ENCODE data around the gene FRMD4A.

Gene FRMD4A

DNA sequence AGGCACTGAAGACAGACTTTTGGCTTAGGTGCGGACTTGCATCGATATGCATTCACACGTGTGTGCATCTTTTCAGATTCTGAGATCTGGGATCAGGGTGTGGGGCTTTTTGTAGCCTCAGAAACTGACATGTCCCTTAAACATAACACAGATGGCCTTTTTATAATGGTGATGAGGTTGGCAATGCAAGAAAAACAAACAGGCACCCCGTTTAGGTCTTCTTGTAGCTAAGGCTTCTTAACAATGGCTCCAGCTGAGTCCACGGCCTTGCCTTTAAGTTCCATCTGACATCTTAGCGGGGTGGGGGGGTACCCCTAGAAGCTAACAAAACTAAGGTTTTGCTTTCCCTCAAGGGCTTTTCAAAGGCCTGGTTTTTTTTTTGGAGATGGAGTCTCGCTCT lies 597.7 kb downstream of the FRMD4A start:
- POLR2A ChIA-PET, result no interaction called here

DNA sequence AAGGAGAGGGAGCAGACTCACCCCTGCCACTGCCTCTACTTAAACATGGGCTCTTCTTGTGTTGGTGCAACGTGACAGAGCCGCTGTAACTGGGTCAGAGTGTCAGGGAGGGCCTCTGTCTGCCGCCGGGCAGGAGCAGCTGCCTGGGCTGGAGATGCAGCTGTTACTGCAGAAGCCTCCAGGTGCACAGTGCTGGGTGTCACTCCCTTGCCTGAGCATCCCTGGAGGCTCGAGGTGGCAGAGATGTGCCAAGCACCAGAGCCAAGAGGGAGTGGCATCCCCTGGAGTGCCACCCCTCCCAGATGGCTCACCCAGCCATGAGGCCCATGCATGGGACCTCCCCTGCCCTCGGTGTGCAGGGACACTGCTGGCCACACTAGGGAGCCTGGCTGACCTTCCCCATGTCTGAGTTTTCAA lies 598.3 kb downstream of the FRMD4A start:
- POLR2A ChIA-PET, result no interaction called here
- TF ChIP-seq L3MBTL2 (conservative IDR thresholded peaks at IDR 0.05) (no peak), ELF4 (IDR thresholded peaks at IDR 0.05) (no peak), SP1 (IDR thresholded peaks at IDR 0.05) (no peak), NFRKB (IDR thresholded peaks at IDR 0.05) (no peak), PKNOX1 (IDR thresholded peaks at IDR 0.05) (no peak), FOXA1 (IDR thresholded peaks at IDR 0.05) (no peak), CTBP1 (IDR thresholded peaks at IDR 0.05; ENCODE audit: borderline replicate concordance) (no peak), HDGF (IDR thresholded peaks at IDR 0.05; ENCODE audit: borderline replicate concordance) (no peak), FOXK2 (IDR thresholded peaks at IDR 0.05) (no peak), ARNT (IDR thresholded peaks at IDR 0.05) (no peak)
- CTCF ChIA-PET, result no interaction called here
- no peak for DNase-seq (ENCODE audit: extremely low spot score)

More for the DNA sequence above, 597.7 kb downstream of the FRMD4A start:
- no peak for TF ChIP-seq BHLHE40 (IDR thresholded peaks at IDR 0.05; ENCODE audit: borderline replicate concordance)
- no peak for TF ChIP-seq SUZ12 (IDR thresholded peaks at IDR 0.05)
- no peak for TF ChIP-seq ZNF384 (IDR thresholded peaks at IDR 0.05)
- no peak for DNase-seq (ENCODE audit: extremely low spot score)
- CTCF ChIA-PET, result no interaction called here

GRCh38 chr10:13731799-13732198 lies 598.9 kb downstream of the FRMD4A start:
- no peak for DNase-seq (ENCODE audit: extremely low spot score)
- TF ChIP-seq HDGF (IDR thresholded peaks at IDR 0.05; ENCODE audit: borderline replicate concordance), result no peak
- no peak for TF ChIP-seq LEF1 (IDR thresholded peaks at IDR 0.05; ENCODE audit: borderline replicate concordance)
- no peak for TF ChIP-seq TARDBP (IDR thresholded peaks at IDR 0.05)
- no peak for TF ChIP-seq ZNF384 (IDR thresholded peaks at IDR 0.05)
- no peak for TF ChIP-seq FOXK2 (IDR thresholded peaks at IDR 0.05)
- TF ChIP-seq L3MBTL2 (conservative IDR thresholded peaks at IDR 0.05), result no peak
- TF ChIP-seq CTBP1 (IDR thresholded peaks at IDR 0.05; ENCODE audit: borderline replicate concordance), result no peak
- TF ChIP-seq FOXM1 (IDR thresholded peaks at IDR 0.05; ENCODE audit: borderline replicate concordance), result no peak
- no peak for TF ChIP-seq FOXA1 (IDR thresholded peaks at IDR 0.05)
- TF ChIP-seq BHLHE40 (IDR thresholded peaks at IDR 0.05; ENCODE audit: borderline replicate concordance), result no peak
- POLR2A ChIA-PET, result no interaction called here
- CTCF ChIA-PET, result interaction anchor here (0.6 kb wide), 1 partner anchor 69 kb away, joined by 10 read pairs; no protein-coding TSS in a partner anchor

- TF ChIP-seq PKNOX1 (IDR thresholded peaks at IDR 0.05), result no peak
- TF ChIP-seq BHLHE40 (IDR thresholded peaks at IDR 0.05; ENCODE audit: borderline replicate concordance), result no peak
- TF ChIP-seq FOXA1 (IDR thresholded peaks at IDR 0.05), result no peak
- no peak for TF ChIP-seq ELF4 (IDR thresholded peaks at IDR 0.05)
- no peak for TF ChIP-seq CTBP1 (IDR thresholded peaks at IDR 0.05; ENCODE audit: borderline replicate concordance)
- TF ChIP-seq HDGF (IDR thresholded peaks at IDR 0.05; ENCODE audit: borderline replicate concordance), result no peak
- TF ChIP-seq FOXM1 (IDR thresholded peaks at IDR 0.05; ENCODE audit: borderline replicate concordance), result no peak
- no peak for DNase-seq (ENCODE audit: extremely low spot score)
- ChIA-PET CTCF (no interaction called here), POLR2A (no interaction called here)
Observed at GRCh38 chr10:13730956-13731355, 599.8 kb downstream of the FRMD4A start.

DNA sequence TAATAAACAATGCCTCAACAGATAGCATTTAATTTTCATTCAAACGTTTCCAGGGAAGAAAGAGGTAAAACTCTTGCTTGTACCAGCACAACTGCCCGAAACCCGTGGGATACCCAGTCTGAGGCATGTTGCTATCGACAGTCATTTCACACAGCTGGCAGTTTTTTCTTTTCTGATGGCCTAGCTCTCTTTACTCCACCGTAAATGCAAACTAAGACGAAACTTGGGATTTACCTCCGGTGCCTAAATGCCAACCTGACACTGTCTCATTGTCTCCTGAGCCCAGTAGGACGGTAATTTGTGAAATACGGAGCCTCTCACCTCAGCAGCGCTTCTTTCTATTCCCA lies 600.4 kb downstream of the FRMD4A start:
- CTCF ChIA-PET, result no interaction called here
- no peak for DNase-seq (ENCODE audit: extremely low spot score)
- POLR2A ChIA-PET, result no interaction called here
- no peak for TF ChIP-seq SP1 (IDR thresholded peaks at IDR 0.05)
- TF ChIP-seq SUZ12 (IDR thresholded peaks at IDR 0.05), result no peak
- TF ChIP-seq FOXM1 (IDR thresholded peaks at IDR 0.05; ENCODE audit: borderline replicate concordance), result no peak
- TF ChIP-seq NFRKB (IDR thresholded peaks at IDR 0.05), result no peak
- no peak for TF ChIP-seq ELF4 (IDR thresholded peaks at IDR 0.05)
- no peak for TF ChIP-seq ARNT (IDR thresholded peaks at IDR 0.05)
- no peak for TF ChIP-seq TARDBP (IDR thresholded peaks at IDR 0.05)
- TF ChIP-seq BHLHE40 (IDR thresholded peaks at IDR 0.05; ENCODE audit: borderline replicate concordance), result no peak
- no peak for TF ChIP-seq FOXA1 (IDR thresholded peaks at IDR 0.05)
- TF ChIP-seq CTBP1 (IDR thresholded peaks at IDR 0.05; ENCODE audit: borderline replicate concordance), result no peak
- no peak for TF ChIP-seq LEF1 (IDR thresholded peaks at IDR 0.05; ENCODE audit: borderline replicate concordance)
- TF ChIP-seq HDGF (IDR thresholded peaks at IDR 0.05; ENCODE audit: borderline replicate concordance), result no peak
- TF ChIP-seq ZNF384 (IDR thresholded peaks at IDR 0.05), result no peak
- no peak for TF ChIP-seq L3MBTL2 (conservative IDR thresholded peaks at IDR 0.05)

DNA sequence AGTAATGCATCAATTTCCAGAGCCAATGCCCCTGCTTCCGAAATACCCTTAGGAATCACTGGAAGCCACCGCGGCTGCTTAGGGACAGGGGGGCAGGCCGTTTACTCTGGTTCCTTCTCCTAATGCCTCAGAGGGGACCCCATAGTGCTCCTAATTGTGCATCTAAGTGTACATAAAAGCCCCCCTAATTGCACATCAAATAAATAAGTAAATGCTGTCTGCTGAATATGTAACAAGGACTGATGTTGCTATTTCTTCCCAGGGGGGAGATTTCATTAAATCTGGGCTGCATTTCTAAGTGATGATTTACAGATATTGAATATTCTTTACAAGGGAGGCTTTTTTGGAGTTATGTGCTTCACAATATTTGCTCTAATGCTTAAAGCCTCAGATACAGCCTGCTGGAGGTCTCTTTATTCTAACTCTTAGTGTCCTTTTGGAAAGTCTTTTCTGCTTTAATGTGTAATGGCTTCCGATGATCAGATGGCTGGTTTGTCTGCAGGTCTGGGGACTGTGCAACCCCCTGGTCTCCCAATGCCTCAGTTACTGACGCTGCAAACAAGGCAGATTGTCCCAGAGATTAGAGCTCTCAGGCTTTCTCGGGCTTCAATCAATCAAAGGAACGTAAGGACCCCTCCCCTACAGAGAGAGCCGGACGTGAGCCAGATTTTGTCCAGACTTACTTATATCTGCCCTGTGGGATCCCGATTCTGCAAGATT lies 601.0 kb downstream of the FRMD4A start:
- CTCF ChIA-PET, result no interaction called here
- DNase-seq (ENCODE audit: extremely low spot score), result no peak
- POLR2A ChIA-PET, result no interaction called here
- TF ChIP-seq HDGF (IDR thresholded peaks at IDR 0.05; ENCODE audit: borderline replicate concordance) (no peak), ZNF384 (IDR thresholded peaks at IDR 0.05) (no peak), TARDBP (IDR thresholded peaks at IDR 0.05) (no peak), SUZ12 (IDR thresholded peaks at IDR 0.05) (no peak), BHLHE40 (IDR thresholded peaks at IDR 0.05; ENCODE audit: borderline replicate concordance) (no peak)

GRCh38 chr10:13728898-13729535 lies 601.7 kb downstream of the FRMD4A start:
- TF ChIP-seq L3MBTL2 (conservative IDR thresholded peaks at IDR 0.05) (no peak), FOXM1 (IDR thresholded peaks at IDR 0.05; ENCODE audit: borderline replicate concordance) (no peak), PKNOX1 (IDR thresholded peaks at IDR 0.05) (no peak), SP1 (IDR thresholded peaks at IDR 0.05) (no peak), NFRKB (IDR thresholded peaks at IDR 0.05) (no peak)
- CTCF ChIA-PET, result no interaction called here
- POLR2A ChIA-PET, result no interaction called here
- DNase-seq (ENCODE audit: extremely low spot score), result no peak
